ENCODE measurements around the gene TMEM185A. TPM values are rescaled to one million over a fixed set of nuclear protein-coding genes. Genes with fewer than 3 reads are reported as not detected.
"Not testable (repeated sequence)": the region's sequence is repeated elsewhere in the genome, so short reads cannot be mapped to it uniquely, and the experiment has no call there.

TMEM185A gene
- total RNA-seq, 1 experiment from 2014 or later: 23.6 TPM

DNA sequence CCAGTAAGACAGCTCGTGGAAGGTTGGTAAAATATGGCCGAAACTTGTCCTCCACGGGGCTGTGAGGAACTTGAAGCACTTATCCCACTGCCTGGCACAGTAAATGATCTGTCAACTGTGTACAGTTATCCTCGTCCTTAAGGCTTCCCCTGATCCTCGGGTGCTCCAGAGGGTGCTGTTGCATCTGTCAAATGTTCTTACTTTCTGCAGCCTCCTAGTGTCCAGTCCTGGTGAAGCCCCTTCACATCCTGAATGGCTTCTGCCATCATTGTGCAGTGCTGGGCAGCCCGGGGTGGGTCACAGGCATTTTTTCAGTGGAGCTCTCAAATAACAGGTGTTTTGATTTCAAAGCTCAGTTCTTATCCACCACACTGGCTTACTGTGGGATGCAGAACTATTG is 29.0 kb upstream of the TMEM185A start:
- H2AFZ ChIP-seq (ENCODE audit: low read length); H2BK120ac ChIP-seq (ENCODE audit: low read depth, low read length, poor library complexity, severe bottlenecking); H2BK15ac ChIP-seq (ENCODE audit: low read depth, low read length); H3K27ac ChIP-seq (ENCODE audit: insufficient read length, low read depth, low read length); H3K79me2 ChIP-seq (ENCODE audit: insufficient read depth, low read length); H3K27me3 Mint-ChIP-seq (ENCODE audit: low read depth); H2AK5ac ChIP-seq (ENCODE audit: insufficient read length, low read length); H3K23me2 ChIP-seq (ENCODE audit: insufficient read length, low read depth, low read length, poor library complexity, severe bottlenecking); H4K5ac ChIP-seq (ENCODE audit: insufficient read length, low read depth, low read length); H3K56ac ChIP-seq (ENCODE audit: insufficient read length, low read depth, low read length); H3T11ph ChIP-seq (ENCODE audit: low read length); H4K20me1 ChIP-seq (ENCODE audit: control insufficient read depth, insufficient read depth, insufficient read length); H3K9me3 ChIP-seq (ENCODE audit: control insufficient read depth, low read depth, low read length); DNase-seq; H4K91ac ChIP-seq (ENCODE audit: insufficient read length, low read depth, low read length); H2BK12ac ChIP-seq (ENCODE audit: insufficient read length, low read depth, low read length); H3K27me3 ChIP-seq (ENCODE audit: insufficient read depth, low read length); H3K36me3 Mint-ChIP-seq (ENCODE audit: insufficient read depth in 1 of 3, low read depth in 3 of 3); H3K4me3 Mint-ChIP-seq; H2BK5ac ChIP-seq (ENCODE audit: insufficient read length, low read length); H3K9ac ChIP-seq (ENCODE audit: extremely low read depth, insufficient read length, low read length); H3K23ac ChIP-seq (ENCODE audit: insufficient read length, low read depth, low read length); H3K4ac ChIP-seq (ENCODE audit: low read depth, low read length); H3K4me1 ChIP-seq (ENCODE audit: insufficient read depth, low read length); H3K18ac ChIP-seq (ENCODE audit: insufficient read length, low read depth, low read length); H3K4me2 ChIP-seq (ENCODE audit: insufficient read depth, insufficient read length, low read length); H3K4me1 Mint-ChIP-seq; H2BK20ac ChIP-seq (ENCODE audit: low read depth, low read length, poor library complexity, severe bottlenecking); H3K14ac ChIP-seq (ENCODE audit: insufficient read depth, low read length); H3K27ac Mint-ChIP-seq; H4K8ac ChIP-seq (replicated peaks; ENCODE audit: insufficient read length, low read depth, low read length); H3K9me3 Mint-ChIP-seq; H3K79me1 ChIP-seq (ENCODE audit: insufficient read depth, low read depth, low read length, poor library complexity, severe bottlenecking): not testable (repeated sequence)
- WGBS (ENCODE audit: extremely low coverage, insufficient read length, low lambda C conversion rate): no CpG with 5 or more reads among the region's 6 CpGs

GRCh38 chrX:149656260-149656884 is 24.8 kb upstream of the TMEM185A start:
- H3K4me1 Mint-ChIP-seq; H3K14ac ChIP-seq (ENCODE audit: insufficient read depth, low read length); H4K91ac ChIP-seq (ENCODE audit: insufficient read length, low read depth, low read length); H3K4me3 Mint-ChIP-seq; H3K56ac ChIP-seq (ENCODE audit: insufficient read length, low read depth, low read length); H2AK5ac ChIP-seq (ENCODE audit: insufficient read length, low read length); DNase-seq; H3K23ac ChIP-seq (ENCODE audit: insufficient read length, low read depth, low read length); H3K4ac ChIP-seq (ENCODE audit: low read depth, low read length); H4K20me1 ChIP-seq (ENCODE audit: control insufficient read depth, insufficient read depth, insufficient read length); H3K9ac ChIP-seq (ENCODE audit: extremely low read depth, insufficient read length, low read length); H3K27ac Mint-ChIP-seq; H3K4me2 ChIP-seq (ENCODE audit: insufficient read depth, insufficient read length, low read length); H3K18ac ChIP-seq (ENCODE audit: insufficient read length, low read depth, low read length); H4K8ac ChIP-seq (replicated peaks; ENCODE audit: insufficient read length, low read depth, low read length); H3K4me1 ChIP-seq (ENCODE audit: insufficient read depth, low read length); H3K27me3 Mint-ChIP-seq (ENCODE audit: low read depth); H3K27ac ChIP-seq (ENCODE audit: insufficient read length, low read depth, low read length); H3K9me3 ChIP-seq (ENCODE audit: control insufficient read depth, low read depth, low read length); H3K23me2 ChIP-seq (ENCODE audit: insufficient read length, low read depth, low read length, poor library complexity, severe bottlenecking); H3K36me3 Mint-ChIP-seq (ENCODE audit: insufficient read depth in 1 of 3, low read depth in 3 of 3); H3K79me2 ChIP-seq (ENCODE audit: insufficient read depth, low read length); H2BK120ac ChIP-seq (ENCODE audit: low read depth, low read length, poor library complexity, severe bottlenecking); H2AFZ ChIP-seq (ENCODE audit: low read length); H2BK12ac ChIP-seq (ENCODE audit: insufficient read length, low read depth, low read length); H4K5ac ChIP-seq (ENCODE audit: insufficient read length, low read depth, low read length); H3K27me3 ChIP-seq (ENCODE audit: insufficient read depth, low read length); H2BK15ac ChIP-seq (ENCODE audit: low read depth, low read length); H3T11ph ChIP-seq (ENCODE audit: low read length); H2BK5ac ChIP-seq (ENCODE audit: insufficient read length, low read length); H3K79me1 ChIP-seq (ENCODE audit: insufficient read depth, low read depth, low read length, poor library complexity, severe bottlenecking); H2BK20ac ChIP-seq (ENCODE audit: low read depth, low read length, poor library complexity, severe bottlenecking): not testable (repeated sequence)
- no CpG with 5 or more reads among the region's 5 CpGs for WGBS (ENCODE audit: extremely low coverage, insufficient read length, low lambda C conversion rate)
- peaks cover 17 to 20% of the 10 kb centered on the region in 2 experiments for H3K9me3 Mint-ChIP-seq
